ENCODE data around the gene PSMD10. TPM values are rescaled to one million over a fixed set of nuclear protein-coding genes. Genes with fewer than 3 reads are reported as not detected.

The PSMD10 gene
- total and polyA plus RNA-seq, 12 donors = 21.1 to 112 (median 50.8) TPM

DNA sequence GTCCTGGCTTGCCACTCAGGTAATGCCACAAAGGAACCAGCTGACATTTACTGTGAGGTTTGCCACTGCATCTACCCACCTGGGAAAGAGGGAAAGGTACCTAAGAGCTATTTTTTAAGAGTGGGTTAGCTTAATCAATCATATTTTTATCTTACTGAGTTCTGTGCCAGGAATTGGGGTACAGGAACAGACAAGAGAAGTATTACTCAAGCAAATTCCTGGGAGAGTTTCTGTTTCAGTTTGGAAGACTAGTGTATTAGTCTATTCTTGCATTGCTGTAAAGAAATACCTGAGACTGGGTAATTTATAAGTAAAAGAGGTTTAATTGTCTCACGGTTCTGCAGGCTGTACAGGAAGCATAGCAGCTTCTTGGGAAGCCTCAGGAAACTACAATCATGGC is 23.2 kb downstream of the PSMD10 start:
- TF ChIP-seq, protein P1, sequence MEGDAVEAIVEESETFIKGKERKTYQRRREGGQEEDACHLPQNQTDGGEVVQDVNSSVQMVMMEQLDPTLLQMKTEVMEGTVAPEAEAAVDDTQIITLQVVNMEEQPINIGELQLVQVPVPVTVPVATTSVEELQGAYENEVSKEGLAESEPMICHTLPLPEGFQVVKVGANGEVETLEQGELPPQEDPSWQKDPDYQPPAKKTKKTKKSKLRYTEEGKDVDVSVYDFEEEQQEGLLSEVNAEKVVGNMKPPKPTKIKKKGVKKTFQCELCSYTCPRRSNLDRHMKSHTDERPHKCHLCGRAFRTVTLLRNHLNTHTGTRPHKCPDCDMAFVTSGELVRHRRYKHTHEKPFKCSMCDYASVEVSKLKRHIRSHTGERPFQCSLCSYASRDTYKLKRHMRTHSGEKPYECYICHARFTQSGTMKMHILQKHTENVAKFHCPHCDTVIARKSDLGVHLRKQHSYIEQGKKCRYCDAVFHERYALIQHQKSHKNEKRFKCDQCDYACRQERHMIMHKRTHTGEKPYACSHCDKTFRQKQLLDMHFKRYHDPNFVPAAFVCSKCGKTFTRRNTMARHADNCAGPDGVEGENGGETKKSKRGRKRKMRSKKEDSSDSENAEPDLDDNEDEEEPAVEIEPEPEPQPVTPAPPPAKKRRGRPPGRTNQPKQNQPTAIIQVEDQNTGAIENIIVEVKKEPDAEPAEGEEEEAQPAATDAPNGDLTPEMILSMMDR (IDR thresholded peaks at IDR 0.05) = no peak
- TF ChIP-seq POLR2A (IDR thresholded peaks at IDR 0.05) = no peak
- Histone ChIP-seq H3K36me3 (replicated peaks in 1 of 2) (no peaks in the 10 kb centered on the region), H3K27ac (no peak overlapping the region), H3K9me3 (replicated peaks in 1 of 3) (no peaks in the 10 kb centered on the region), H3K4me1 (replicated peaks in 1 of 2) (no peaks in the 10 kb centered on the region), H3K27me3 (peaks cover 35% of the 10 kb centered on the region), H3K4me3 (no peak overlapping the region)
- intact Hi-C loops (cut with DNase I) = loop anchor here in 1 of 2 donors (10.0 kb wide), 1 partner anchor 53 kb away; no protein-coding TSS in a partner anchor
- WGBS, 4 donors = 55 to 83% (median 67%) methylated on average over 1 of the region's 1 CpG
- no peak for DNase-seq

DNA sequence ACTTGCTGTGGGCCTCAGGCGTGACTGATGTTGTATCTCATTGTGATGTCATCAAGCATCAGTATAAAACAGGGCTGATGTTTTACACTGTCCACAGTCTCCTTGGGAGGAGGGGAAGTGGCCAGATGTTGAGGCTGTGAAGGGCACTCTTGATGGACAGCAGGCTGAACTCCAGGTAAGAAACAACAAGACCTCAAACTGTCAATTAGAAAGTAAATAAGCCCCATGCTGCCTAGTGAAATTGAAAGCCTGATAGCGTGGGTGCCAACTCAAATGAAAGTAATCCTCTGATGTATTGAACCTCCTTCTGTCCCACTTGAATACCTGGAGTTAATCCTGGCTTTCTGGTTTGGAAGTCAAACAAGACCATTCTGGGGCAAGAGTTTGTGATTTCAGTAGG is 26.7 kb downstream of the PSMD10 start:
- intact Hi-C loops (cut with DNase I) = loop anchor here in 1 of 2 donors (10.0 kb wide), 1 partner anchor 50 kb away; no protein-coding TSS in a partner anchor
- WGBS, 4 donors = 63 to 88% (median 84%) methylated on average over 2 of the region's 2 CpGs

DNA sequence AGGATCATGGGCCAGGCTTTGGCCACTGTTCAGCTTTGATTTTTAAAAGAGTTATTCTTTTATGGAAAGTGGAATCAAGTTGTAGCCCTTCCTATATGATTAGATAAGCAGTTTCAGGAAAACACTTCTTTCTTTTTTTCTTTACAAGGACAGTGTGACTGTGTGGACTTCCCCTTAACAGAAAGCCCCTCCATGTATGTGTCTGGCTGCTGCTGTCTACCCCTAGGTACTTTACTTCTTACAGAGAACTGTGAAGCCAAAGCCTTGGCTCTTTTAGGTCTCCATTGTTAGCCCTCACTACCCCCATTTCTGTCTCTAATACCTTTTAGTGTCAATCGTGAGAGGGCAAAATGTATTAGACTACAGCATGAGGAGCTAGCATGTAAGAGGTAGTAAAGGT is 27.3 kb downstream of the PSMD10 start:
- no peak for TF ChIP-seq POLR2A (IDR thresholded peaks at IDR 0.05)
- TF ChIP-seq, protein P1 (IDR thresholded peaks at IDR 0.05) = no peak
- intact Hi-C loops (cut with DNase I) = loop anchor here in 1 of 2 donors (10.0 kb wide), 1 partner anchor 49 kb away; no protein-coding TSS in a partner anchor
- H3K9me3 ChIP-seq (replicated peaks in 1 of 3) = no peaks in the 10 kb centered on the region
- no peak for DNase-seq
- H3K27me3 ChIP-seq = peaks cover 32% of the 10 kb centered on the region
- H3K36me3 ChIP-seq (replicated peaks in 1 of 2) = no peaks in the 10 kb centered on the region
- no peak overlapping the region for H3K27ac ChIP-seq
- H3K4me1 ChIP-seq (replicated peaks in 1 of 2) = no peaks in the 10 kb centered on the region
- H3K4me3 ChIP-seq = no peak overlapping the region
- 44 to 75% (median 55%) methylated on average over 1 of the region's 1 CpG for WGBS, 4 donors

More for the DNA sequence above, 26.7 kb downstream of the PSMD10 start:
- Histone ChIP-seq H3K27ac (no peak overlapping the region), H3K4me3 (no peak overlapping the region), H3K4me1 (replicated peaks in 1 of 2) (no peaks in the 10 kb centered on the region), H3K9me3 (replicated peaks in 1 of 3) (no peaks in the 10 kb centered on the region), H3K36me3 (replicated peaks in 1 of 2) (no peaks in the 10 kb centered on the region), H3K27me3 (peaks cover 33% of the 10 kb centered on the region)
- TF ChIP-seq POLR2A (IDR thresholded peaks at IDR 0.05) = no peak
- TF ChIP-seq, protein P1 (IDR thresholded peaks at IDR 0.05) = no peak
- DNase-seq = no peak

DNA sequence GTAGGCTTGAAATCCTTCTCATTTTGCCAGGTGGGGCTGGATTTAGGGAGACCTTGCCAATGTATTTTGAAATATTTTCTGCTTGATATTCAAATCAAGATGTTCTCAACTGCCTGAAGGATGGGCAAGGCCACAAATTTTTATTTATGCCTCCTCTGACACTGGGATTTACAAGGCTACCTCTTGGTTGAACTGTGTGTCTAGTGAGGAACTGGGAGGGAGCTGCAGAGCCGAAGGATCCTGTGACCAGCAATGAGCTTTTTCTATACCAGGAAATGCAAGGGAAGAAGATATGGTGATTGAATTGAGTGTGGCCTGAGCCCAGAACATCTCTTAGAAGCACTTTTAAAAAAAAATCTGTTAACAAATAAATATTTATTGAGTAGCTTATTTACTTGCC is 31.5 kb downstream of the PSMD10 start:
- DNase-seq = no peak
- Histone ChIP-seq H3K27me3 (peaks cover 9% of the 10 kb centered on the region), H3K9me3 (replicated peaks in 1 of 3) (no peaks in the 10 kb centered on the region), H3K36me3 (replicated peaks in 1 of 2) (no peaks in the 10 kb centered on the region), H3K4me3 (no peak overlapping the region), H3K27ac (no peak overlapping the region), H3K4me1 (replicated peaks in 1 of 2) (no peaks in the 10 kb centered on the region)
- intact Hi-C loops (cut with DNase I) = loop anchor here in 1 of 2 donors (10.0 kb wide), 1 partner anchor 45 kb away; no protein-coding TSS in a partner anchor
- no peak for TF ChIP-seq POLR2A (IDR thresholded peaks at IDR 0.05)
- TF ChIP-seq, protein P1 (IDR thresholded peaks at IDR 0.05) = no peak
- WGBS, 4 donors = 60 to 87% (median 76%) methylated on average over 1 of the region's 1 CpG

Measured in adrenal gland (tissue), 12 donors.